HCT116 (cell line): ENCODE measurements around the gene ECSCR. TPM values are rescaled to one million over a fixed set of nuclear protein-coding genes. Genes with fewer than 3 reads are reported as not detected.
A peak's percentile ranks its signal among the peaks of the same experiment; 100 is the strongest.
"Not testable (repeated sequence)": the region's sequence is repeated elsewhere in the genome, so short reads cannot be mapped to it uniquely, and the experiment has no call there.

Experiments used
- ATAC-seq: fragments of 200-7000 bp; cut with Tn5 transposase; 2 replicates; pipeline ENCODE4 v1.9.1; 2020; ENCODE audit warnings: mild to moderate bottlenecking, moderate library complexity
- BruUV-seq: library from RNA; stranded (reverse); fragments of 400-500 nt; replicated peaks from 2 replicates; lab custom pipeline; 2021; lab: Mats Ljungman, UMichigan
- CTCF ChIA-PET: fragments of 300-600 bp; sonication (Branson Sonifier 250); formaldehyde crosslinking; loops from one replicate; lab custom pipeline; 2021; ENCODE audit warnings: antibody characterized with exemption; lab: Charles Lee
- POLR2A ChIA-PET: fragments of 300-600, 350-600 bp; sonication (Branson Sonifier 250); formaldehyde crosslinking; loops from one replicate; lab custom pipeline; 2021; ENCODE audit warnings: antibody characterized with exemption; lab: Charles Lee
- RAD21 ChIA-PET, 2 experiments: fragments of 300-600 bp; sonication (Branson Sonifier 250); formaldehyde crosslinking; loops; one replicate each; lab custom pipeline; 2023; ENCODE audit warnings: low total read pairs in 2 of 2; ENCODE audit not compliant: uncharacterized antibody in 2 of 2, unreplicated experiment in 2 of 2, low non-redundant PET in 1 of 2; lab: Charles Lee
- DNase-seq: peaks from one replicate; pipeline ENCODE4 v3.0.0-alpha.2; 2010; ENCODE audit warnings: low read depth, low spot score
- H2AFZ ChIP-seq: fragments of 200-600 bp; shearing (Covaris generic), sonication (generic); 2 replicates; pipeline ENCODE4 v1.6.1; 2017; ENCODE audit warnings: low read depth, mixed run types, mixed read lengths, antibody characterized with exemption, low read length; ENCODE audit not compliant: poor library complexity, severe bottlenecking
- H3K27ac ChIP-seq: 2 replicates; pipeline ENCODE4 v1.5.1; 2012; ENCODE audit warnings: low read depth, low read length
- H3K27me3 ChIP-seq: fragments of 200-600 bp; sonication (generic); 2 replicates; pipeline ENCODE4 v1.6.1; 2016; ENCODE audit warnings: mixed run types, low read length, mixed read lengths; ENCODE audit not compliant: insufficient read depth
- H3K36me3 ChIP-seq, 2 experiments: fragments of 200-500 bp in 1 of 2; fragments of 200-600 bp in 1 of 2; sonication (Bioruptor generic) in 1 of 2; sonication (generic) in 1 of 2; 2 replicates each; pipeline versions ENCODE4 v1.5.1 to v1.6.1; 2014 to 2016; ENCODE audit warnings: low read length in 2 of 2, inconsistent platforms in 1 of 2, mixed read lengths in 1 of 2, mixed run types in 1 of 2; ENCODE audit not compliant: insufficient read depth in 2 of 2, control insufficient read depth in 1 of 2
- H3K4me1 ChIP-seq, 2 experiments: fragments of 200-600 bp in 1 of 2; sonication (generic) in 1 of 2; 2 replicates each; pipeline versions ENCODE4 v1.5.1 to v1.6.1; 2012 to 2017; ENCODE audit warnings: low read length in 2 of 2, inconsistent platforms in 1 of 2, mild to moderate bottlenecking in 1 of 2, mixed read lengths in 1 of 2, mixed run types in 1 of 2, moderate library complexity in 1 of 2; ENCODE audit not compliant: insufficient read depth in 2 of 2, control insufficient read depth in 1 of 2
- H3K4me2 ChIP-seq: fragments of 200-600 bp; sonication (generic); 2 replicates; pipeline ENCODE4 v1.6.1; 2017; ENCODE audit warnings: mixed run types, low read length, mixed read lengths
- H3K4me3 ChIP-seq, 2 experiments: fragments of 200-600 bp in 1 of 2; sonication (generic) in 1 of 2; replicated peaks in 1 of 2; 2 replicates each; pipeline ENCODE4 v1.5.1; 2011 to 2016; ENCODE audit warnings: low read length in 2 of 2, control low read depth in 1 of 2, low read depth in 1 of 2, mild to moderate bottlenecking in 1 of 2, mixed read lengths in 1 of 2, mixed run types in 1 of 2
- H3K79me2 ChIP-seq: fragments of 200-600 bp; sonication (generic); 2 replicates; pipeline ENCODE4 v1.6.1; 2017; ENCODE audit warnings: mild to moderate bottlenecking, mixed run types, low read length, moderate library complexity, mixed read lengths; ENCODE audit not compliant: insufficient read depth
- H3K9ac ChIP-seq: fragments of 200-600 bp; sonication (generic); 2 replicates; pipeline ENCODE4 v1.6.1; 2016; ENCODE audit warnings: low read length, mixed read lengths
- H3K9me2 ChIP-seq: fragments of 200-600 bp; sonication (generic), shearing (Covaris generic); 2 replicates; pipeline ENCODE4 v1.6.1; 2017; ENCODE audit warnings: mixed run types, mild to moderate bottlenecking, moderate library complexity; ENCODE audit not compliant: insufficient read depth
- H3K9me3 ChIP-seq, 2 experiments: fragments of 200-500 bp in 1 of 2; fragments of 200-600 bp in 1 of 2; sonication (Bioruptor generic) in 1 of 2; sonication (generic) in 1 of 2; 2 replicates each; pipeline ENCODE4 v1.6.1; 2014 to 2017; ENCODE audit warnings: low read length in 2 of 2, mixed read lengths in 2 of 2, inconsistent platforms in 1 of 2, low read depth in 1 of 2, mild to moderate bottlenecking in 1 of 2, mixed run types in 1 of 2, moderate library complexity in 1 of 2; ENCODE audit not compliant: control insufficient read depth in 1 of 2, insufficient read depth in 1 of 2
- H4K20me1 ChIP-seq: fragments of 200-600 bp; sonication (generic), shearing (Covaris generic); 2 replicates; pipeline ENCODE4 v1.6.1; 2017; ENCODE audit warnings: mixed run types, mild to moderate bottlenecking, moderate library complexity; ENCODE audit not compliant: insufficient read depth
- CBX3 ChIP-seq: IDR thresholded peaks from 2 replicates; pipeline ENCODE4 v1.6.1; 2012; ENCODE audit warnings: low read depth
- CEBPB ChIP-seq: IDR thresholded peaks from 2 replicates; pipeline ENCODE4 v1.6.1; 2012; ENCODE audit warnings: low read depth
- EGR1 ChIP-seq: IDR thresholded peaks from 2 replicates; pipeline ENCODE4 v1.6.1; 2012; ENCODE audit warnings: low read depth
- ELF1 ChIP-seq: IDR thresholded peaks from 2 replicates; pipeline ENCODE4 v1.6.1; 2012; ENCODE audit warnings: low read depth, borderline replicate concordance
- JUND ChIP-seq: IDR thresholded peaks from 2 replicates; pipeline ENCODE4 v1.6.1; 2012
- POLR2A ChIP-seq: IDR thresholded peaks from 2 replicates; pipeline ENCODE4 v1.7.0; 2011; ENCODE audit warnings: borderline replicate concordance; ENCODE audit not compliant: insufficient read depth, insufficient read length; ENCODE audit errors: extremely low read depth
- POLR2AphosphoS5 ChIP-seq: IDR thresholded peaks from 2 replicates; pipeline ENCODE4 v1.6.1; 2011; ENCODE audit warnings: mild to moderate bottlenecking, low read depth, low read length, moderate library complexity
- RAD21 ChIP-seq: IDR thresholded peaks from 2 replicates; pipeline ENCODE4 v1.6.1; 2012; ENCODE audit warnings: low read depth, mild to moderate bottlenecking
- SIN3A ChIP-seq: IDR thresholded peaks from 2 replicates; pipeline ENCODE4 v1.6.1; 2012; ENCODE audit warnings: low read depth
- SP1 ChIP-seq: IDR thresholded peaks from 2 replicates; pipeline ENCODE4 v1.6.1; 2012; ENCODE audit warnings: low read depth
- SRF ChIP-seq: IDR thresholded peaks from 2 replicates; pipeline ENCODE4 v1.6.1; 2012; ENCODE audit warnings: low read depth
- ZFX ChIP-seq: fragments of 450-650 bp; IDR thresholded peaks from 2 replicates; pipeline ENCODE4 v1.6.1; 2017
- ZNF274 ChIP-seq: fragments of 200-500 bp; sonication (Bioruptor generic); IDR thresholded peaks from 2 replicates; pipeline ENCODE4 v1.6.1; 2014; ENCODE audit warnings: mild to moderate bottlenecking, low read depth, low read length, inconsistent platforms
- intact Hi-C: fragments of 100-400 bp; cut with micrococcal nuclease; formaldehyde crosslinking; loops from 2 replicates; pipeline ENCODE4 v1.10.0; 2022
- total RNA-seq: library from RNA; stranded (reverse); gene quantifications from one replicate; pipeline ENCODE4 v1.2.1, GENCODE V29; 2021; ENCODE audit not compliant: unreplicated experiment
- TF ChIP-seq, protein P1 (sequence below): IDR thresholded peaks from 2 replicates; pipeline ENCODE4 v1.6.1; 2011; ENCODE audit warnings: mild to moderate bottlenecking, low read length, moderate library complexity; ENCODE audit not compliant: insufficient replicate concordance; ENCODE audit errors: extremely low read depth
- TF ChIP-seq, protein P2 (sequence below): IDR thresholded peaks from 2 replicates; pipeline ENCODE4 v1.6.1; 2012
- TF ChIP-seq, protein P3 (sequence below): IDR thresholded peaks from 2 replicates; pipeline ENCODE4 v1.6.1; 2012

ECSCR gene
- total RNA-seq, 1 experiment from 2014 or later, result not detected

DNA sequence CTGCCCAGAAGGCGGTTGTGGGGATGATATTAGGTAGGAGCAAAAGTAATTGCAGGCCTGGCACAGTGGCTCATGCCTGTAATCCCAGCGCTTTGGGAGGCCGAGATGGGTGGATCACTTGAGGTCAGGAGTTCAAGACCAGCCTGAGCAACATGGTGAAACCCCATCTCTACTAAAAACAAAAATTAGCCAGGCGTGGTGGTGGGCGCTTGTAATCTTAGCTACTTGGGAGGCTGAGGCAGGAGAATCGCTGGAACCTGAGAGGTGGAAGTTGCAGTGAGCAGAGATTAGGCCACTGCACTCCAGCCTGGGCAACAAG lies 20.3 kb upstream of the ECSCR start:
- Histone ChIP-seq H2AFZ (peak overlapping the region; percentile 73), H3K4me2 (peak overlapping the region; percentile 68), H3K4me3 (peak overlapping the region; percentile 40 to 54; a peak in 3 of 4 replicates), H3K9ac (peak overlapping the region; percentile 61), H3K27ac (peak overlapping the region; percentile 94), H3K4me1 (peaks cover 26 to 30% of the 10 kb centered on the region in 2 experiments)
- H3K27me3 ChIP-seq, intact Hi-C loops, H3K9me3 ChIP-seq, H3K9me2 ChIP-seq, H4K20me1 ChIP-seq, H3K79me2 ChIP-seq, DNase-seq, H3K36me3 ChIP-seq, BruUV-seq, ATAC-seq: not testable (repeated sequence)
- POLR2A ChIA-PET, result interaction anchor here (1.1 to 1.5 kb wide), 4 partner anchors 9 to 78 kb away, joined by 3 to 7 read pairs (median 4); partner anchors contain the start of genes DNAJC18 and UBE2D2
- CTCF ChIA-PET, result interaction anchor here (1.8 kb wide), 1 partner anchor 31 kb away, joined by 8 read pairs; no protein-coding TSS in a partner anchor
- 0 out of 2 replicates have a peak, but pooled peaks have one; percentile 7 for TF ChIP-seq SP1
- RAD21 ChIA-PET, result interaction anchor here in 1 of 2 experiments (1.3 kb wide), 1 partner anchor 31 kb away, joined by 3 read pairs; no protein-coding TSS in a partner anchor

DNA sequence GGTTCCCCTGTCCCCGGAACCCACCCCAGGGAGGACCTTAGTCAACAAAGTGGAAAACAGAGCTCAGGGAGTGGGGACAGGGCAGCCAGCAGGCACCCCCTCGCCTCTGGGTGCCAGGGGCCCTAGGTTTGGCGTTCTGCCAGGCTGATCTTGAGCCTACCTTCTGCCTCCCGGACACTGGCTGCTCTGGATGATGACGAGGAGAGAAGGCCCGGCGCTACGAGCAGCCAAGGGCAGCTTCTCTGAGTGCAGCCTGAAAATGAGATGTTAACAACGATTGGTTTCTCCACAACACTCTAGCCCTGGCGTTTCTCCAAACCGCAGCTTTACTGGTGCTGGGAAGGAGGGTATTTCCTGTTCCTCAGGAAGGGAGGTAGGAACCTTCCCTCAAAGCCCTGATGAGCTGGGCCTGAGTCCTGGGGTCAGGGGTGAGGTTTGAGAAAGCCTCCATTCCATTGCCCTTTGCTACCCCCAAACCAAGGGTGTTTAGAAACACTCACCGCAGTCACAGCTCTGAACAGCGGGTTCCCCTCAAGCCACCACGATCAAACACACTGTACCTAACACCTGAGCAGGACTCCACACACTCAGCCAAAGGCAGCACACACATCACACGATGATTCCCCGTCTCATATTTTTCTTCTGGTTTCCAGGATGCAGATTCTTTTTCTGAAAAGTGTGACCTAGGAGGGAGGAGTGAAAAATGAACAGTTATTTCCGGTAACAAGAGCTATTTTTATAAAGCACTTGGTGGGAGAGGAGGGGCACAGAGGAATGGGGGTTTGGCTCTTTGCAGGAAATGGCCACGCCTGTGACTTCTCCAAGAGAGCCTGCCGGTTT lies 19.7 kb upstream of the ECSCR start, which contains the start of gene STING1:
Gene STING1, minus strand, starts transcription at position 709 of the 840 bp plus-strand sequence. CDS start 1,054 bp downstream, outside the sequence.
- CTCF ChIA-PET, result interaction anchor here (0.6 to 1.8 kb wide), 3 partner anchors 31 to 1454 kb away, joined by 3 to 8 read pairs (median 4); no protein-coding TSS in a partner anchor
- peak within 1 kb of the TSS; percentile 94 for H3K27ac ChIP-seq
- H3K36me3 ChIP-seq, result 0 out of 4 replicates have a peak, but pooled peaks cover 0 to 2% of the 10 kb centered on the region in 2 experiments
- BruUV-seq, result TSS peak; percentile 51
- peak; percentile 71 for DNase-seq
- H3K4me3 ChIP-seq, result peak within 1 kb of the TSS; percentile 40 to 54
- no peaks in the 10 kb centered on the region for H3K9me2 ChIP-seq
- peaks cover 26 to 30% of the 10 kb centered on the region in 2 experiments for H3K4me1 ChIP-seq
- peak within 1 kb of the TSS; percentile 68 for H3K4me2 ChIP-seq
- peak; percentile 76 for ATAC-seq
- no peaks in the 10 kb centered on the region for H3K27me3 ChIP-seq
- no peaks in the 10 kb centered on the region for H4K20me1 ChIP-seq
- H3K79me2 ChIP-seq, result no peaks in the 10 kb centered on the region
- peak within 1 kb of the TSS; percentile 73 for H2AFZ ChIP-seq
- POLR2A ChIA-PET, result interaction anchor here (0.8 to 1.5 kb wide), 5 partner anchors 8 to 79 kb away, joined by 3 to 7 read pairs (median 3); partner anchors contain the start of genes DNAJC18 and UBE2D2
- peak within 1 kb of the TSS; percentile 61 for H3K9ac ChIP-seq
- intact Hi-C loops, result no loop called here
- no peaks in the 10 kb centered on the region for H3K9me3 ChIP-seq
- RAD21 ChIA-PET, result interaction anchor here in 1 of 2 experiments (1.3 kb wide), 1 partner anchor 31 kb away, joined by 3 read pairs; no protein-coding TSS in a partner anchor
- TF ChIP-seq CEBPB (no peak), SRF (no peak), ZNF274 (no peak), CBX3 (no peak), SP1 (peak; percentile 25; the same call in 1 of the 2 replicates), ELF1 (no peak), RAD21 (no peak), ZFX (peak; percentile 54), SIN3A (no peak), JUND (no peak), POLR2AphosphoS5 (peak; percentile 66), POLR2A (peak; percentile 55), EGR1 (no peak)
- TF ChIP-seq, protein P1, sequence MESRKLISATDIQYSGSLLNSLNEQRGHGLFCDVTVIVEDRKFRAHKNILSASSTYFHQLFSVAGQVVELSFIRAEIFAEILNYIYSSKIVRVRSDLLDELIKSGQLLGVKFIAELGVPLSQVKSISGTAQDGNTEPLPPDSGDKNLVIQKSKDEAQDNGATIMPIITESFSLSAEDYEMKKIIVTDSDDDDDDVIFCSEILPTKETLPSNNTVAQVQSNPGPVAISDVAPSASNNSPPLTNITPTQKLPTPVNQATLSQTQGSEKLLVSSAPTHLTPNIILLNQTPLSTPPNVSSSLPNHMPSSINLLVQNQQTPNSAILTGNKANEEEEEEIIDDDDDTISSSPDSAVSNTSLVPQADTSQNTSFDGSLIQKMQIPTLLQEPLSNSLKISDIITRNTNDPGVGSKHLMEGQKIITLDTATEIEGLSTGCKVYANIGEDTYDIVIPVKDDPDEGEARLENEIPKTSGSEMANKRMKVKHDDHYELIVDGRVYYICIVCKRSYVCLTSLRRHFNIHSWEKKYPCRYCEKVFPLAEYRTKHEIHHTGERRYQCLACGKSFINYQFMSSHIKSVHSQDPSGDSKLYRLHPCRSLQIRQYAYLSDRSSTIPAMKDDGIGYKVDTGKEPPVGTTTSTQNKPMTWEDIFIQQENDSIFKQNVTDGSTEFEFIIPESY, result no peak
- TF ChIP-seq, protein P2, sequence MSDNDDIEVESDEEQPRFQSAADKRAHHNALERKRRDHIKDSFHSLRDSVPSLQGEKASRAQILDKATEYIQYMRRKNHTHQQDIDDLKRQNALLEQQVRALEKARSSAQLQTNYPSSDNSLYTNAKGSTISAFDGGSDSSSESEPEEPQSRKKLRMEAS, result peak; percentile 30; the same call in 1 of the 2 replicates
- TF ChIP-seq, protein P3, sequence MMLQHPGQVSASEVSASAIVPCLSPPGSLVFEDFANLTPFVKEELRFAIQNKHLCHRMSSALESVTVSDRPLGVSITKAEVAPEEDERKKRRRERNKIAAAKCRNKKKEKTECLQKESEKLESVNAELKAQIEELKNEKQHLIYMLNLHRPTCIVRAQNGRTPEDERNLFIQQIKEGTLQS, result no peak
